ENCODE measurements around the gene CD302. TPM values are rescaled to one million over a fixed set of nuclear protein-coding genes. Genes with fewer than 3 reads are reported as not detected.

The CD302 gene
- polyA plus RNA-seq, 1 donor (not counting 4 experiments of a cell fraction or from before 2014, with no cell fraction given), result 0.20 TPM

DNA sequence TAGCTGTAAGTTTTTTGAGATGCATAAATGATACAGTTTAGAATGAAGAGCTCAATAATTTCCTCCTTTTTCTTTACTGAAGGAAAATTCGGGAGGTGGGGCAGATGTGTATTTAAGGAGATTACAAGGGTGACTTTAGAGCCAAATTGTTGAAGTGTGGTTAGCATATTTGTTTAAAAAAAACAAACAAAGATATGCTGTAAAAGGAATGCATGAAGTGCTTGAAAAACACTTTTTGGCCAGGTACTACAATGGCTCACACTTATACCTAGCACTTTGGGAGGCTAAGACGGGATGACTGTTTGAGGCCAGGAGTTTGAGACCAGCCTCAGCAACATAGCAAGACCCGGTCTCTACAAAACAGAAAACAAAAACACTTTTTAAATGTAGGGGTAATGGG, 38.4 kb downstream of the CD302 start:
- Histone ChIP-seq H4K20me1 (ENCODE audit: control insufficient read depth, extremely low read depth, insufficient read depth, low read length) (peaks cover 13% of the 10 kb centered on the region), H3K36me3 (ENCODE audit: control insufficient read depth in 2 of 2, extremely low read depth in 1 of 2, insufficient read depth in 2 of 2, low read length in 2 of 2) (peaks cover 11 to 24% of the 10 kb centered on the region in 2 experiments), H3K79me2 (ENCODE audit: control insufficient read depth, insufficient read depth, low read length) (peaks cover 36% of the 10 kb centered on the region), H3K9ac (ENCODE audit: control insufficient read depth, extremely low read depth, insufficient read depth, low read length) (no peak overlapping the region), H3K27me3 (ENCODE audit: control insufficient read depth, extremely low read depth, insufficient read depth, low read length) (no peaks in the 10 kb centered on the region), H3K9me3 (ENCODE audit: control insufficient read depth, low read depth, low read length) (no peaks in the 10 kb centered on the region), H3K4me3 (ENCODE audit: control insufficient read depth in 2 of 3, extremely low read depth in 1 of 3, insufficient read depth in 2 of 3, low read depth in 1 of 3, low read length in 3 of 3) (no peak overlapping the region), H3K27ac (ENCODE audit: control insufficient read depth, insufficient read depth, low read length) (no peak overlapping the region), H2AFZ (ENCODE audit: control insufficient read depth, low read length) (no peak overlapping the region), H3K9me1 (ENCODE audit: control insufficient read depth, extremely low read depth, insufficient read depth, low read length) (no peaks in the 10 kb centered on the region), H3K4me2 (ENCODE audit: control insufficient read depth, extremely low read depth, insufficient read depth, low read depth, low read length) (no peak overlapping the region), H3K4me1 (ENCODE audit: control insufficient read depth, extremely low read depth, insufficient read depth, low read length) (peaks cover 17% of the 10 kb centered on the region)
- FAIRE-seq, result no peak
- TF ChIP-seq, protein P1, sequence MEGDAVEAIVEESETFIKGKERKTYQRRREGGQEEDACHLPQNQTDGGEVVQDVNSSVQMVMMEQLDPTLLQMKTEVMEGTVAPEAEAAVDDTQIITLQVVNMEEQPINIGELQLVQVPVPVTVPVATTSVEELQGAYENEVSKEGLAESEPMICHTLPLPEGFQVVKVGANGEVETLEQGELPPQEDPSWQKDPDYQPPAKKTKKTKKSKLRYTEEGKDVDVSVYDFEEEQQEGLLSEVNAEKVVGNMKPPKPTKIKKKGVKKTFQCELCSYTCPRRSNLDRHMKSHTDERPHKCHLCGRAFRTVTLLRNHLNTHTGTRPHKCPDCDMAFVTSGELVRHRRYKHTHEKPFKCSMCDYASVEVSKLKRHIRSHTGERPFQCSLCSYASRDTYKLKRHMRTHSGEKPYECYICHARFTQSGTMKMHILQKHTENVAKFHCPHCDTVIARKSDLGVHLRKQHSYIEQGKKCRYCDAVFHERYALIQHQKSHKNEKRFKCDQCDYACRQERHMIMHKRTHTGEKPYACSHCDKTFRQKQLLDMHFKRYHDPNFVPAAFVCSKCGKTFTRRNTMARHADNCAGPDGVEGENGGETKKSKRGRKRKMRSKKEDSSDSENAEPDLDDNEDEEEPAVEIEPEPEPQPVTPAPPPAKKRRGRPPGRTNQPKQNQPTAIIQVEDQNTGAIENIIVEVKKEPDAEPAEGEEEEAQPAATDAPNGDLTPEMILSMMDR (optimal IDR thresholded peaks at IDR 0.05 in 1 of 3, IDR thresholded peaks at IDR 0.05 in 1 of 3, conservative IDR thresholded peaks at IDR 0.05 in 1 of 3; ENCODE audit: extremely low read depth in 1 of 3, insufficient read depth in 2 of 3, low read length in 3 of 3), result no peak
- TF ChIP-seq EZH2 (IDR thresholded peaks at IDR 0.05; ENCODE audit: low read length), result no peak
- dilution Hi-C loops (cut with MboI; ENCODE audit: extremely low pct_ligation_motif_present, low sequenced_read_pairs), result no loop called here
- no peak for DNase-seq (ENCODE audit: low read depth, low spot score)

DNA sequence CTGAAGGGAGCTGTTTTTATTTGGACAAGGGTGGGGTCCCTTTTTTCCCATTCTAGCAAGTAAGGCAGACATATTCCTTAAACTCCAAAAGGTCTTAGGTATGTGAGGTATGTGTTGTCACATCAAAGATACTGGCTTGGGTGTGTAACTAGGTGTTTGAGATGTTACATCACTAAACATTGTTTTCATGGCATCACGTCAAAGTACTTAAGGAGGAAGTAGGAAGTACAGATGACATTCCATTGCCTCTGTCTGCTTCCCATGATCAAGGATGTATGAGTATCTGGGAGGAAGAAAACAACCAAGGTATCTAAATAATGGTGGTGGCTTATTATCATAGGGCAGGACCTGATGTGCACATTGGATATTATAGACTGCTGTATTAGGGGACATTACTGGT, 39.3 kb downstream of the CD302 start:
- Histone ChIP-seq H2AFZ (ENCODE audit: control insufficient read depth, low read length) (no peak overlapping the region), H3K79me2 (ENCODE audit: control insufficient read depth, insufficient read depth, low read length) (peaks cover 45% of the 10 kb centered on the region), H3K4me1 (ENCODE audit: control insufficient read depth, extremely low read depth, insufficient read depth, low read length) (peaks cover 20% of the 10 kb centered on the region), H3K4me2 (ENCODE audit: control insufficient read depth, extremely low read depth, insufficient read depth, low read depth, low read length) (no peak overlapping the region), H3K9me3 (ENCODE audit: control insufficient read depth, low read depth, low read length) (no peaks in the 10 kb centered on the region), H3K9me1 (ENCODE audit: control insufficient read depth, extremely low read depth, insufficient read depth, low read length) (no peaks in the 10 kb centered on the region), H3K4me3 (ENCODE audit: control insufficient read depth in 2 of 3, extremely low read depth in 1 of 3, insufficient read depth in 2 of 3, low read depth in 1 of 3, low read length in 3 of 3) (no peak overlapping the region), H4K20me1 (ENCODE audit: control insufficient read depth, extremely low read depth, insufficient read depth, low read length) (peaks cover 14% of the 10 kb centered on the region), H3K36me3 (ENCODE audit: control insufficient read depth in 2 of 2, extremely low read depth in 1 of 2, insufficient read depth in 2 of 2, low read length in 2 of 2) (peaks cover 11 to 27% of the 10 kb centered on the region in 2 experiments), H3K27me3 (ENCODE audit: control insufficient read depth, extremely low read depth, insufficient read depth, low read length) (no peaks in the 10 kb centered on the region), H3K9ac (ENCODE audit: control insufficient read depth, extremely low read depth, insufficient read depth, low read length) (no peak overlapping the region), H3K27ac (ENCODE audit: control insufficient read depth, insufficient read depth, low read length) (no peak overlapping the region)
- peak; percentile 76 for FAIRE-seq
- TF ChIP-seq EZH2 (IDR thresholded peaks at IDR 0.05; ENCODE audit: low read length), result no peak
- TF ChIP-seq, protein P1 (optimal IDR thresholded peaks at IDR 0.05 in 1 of 3, IDR thresholded peaks at IDR 0.05 in 1 of 3, conservative IDR thresholded peaks at IDR 0.05 in 1 of 3; ENCODE audit: extremely low read depth in 1 of 3, insufficient read depth in 2 of 3, low read length in 3 of 3), result no peak
- dilution Hi-C loops (cut with MboI; ENCODE audit: extremely low pct_ligation_motif_present, low sequenced_read_pairs), result no loop called here
- DNase-seq (ENCODE audit: low read depth, low spot score), result no peak
